ENCODE data around the gene MARCHF10. TPM values are rescaled to one million over a fixed set of nuclear protein-coding genes. Genes with fewer than 3 reads are reported as not detected.

MARCHF10 gene
- total and polyA plus RNA-seq, 9 of the 15 experiments (the other 6 are each of a cell fraction or from before 2014, with no cell fraction given), result not detected

GRCh38 chr17:62658136-62658920 lies 149.8 kb downstream of the MARCHF10 start:
- no TSS peak for BruUV-seq (replicated peaks)
- no peak overlapping the region for H3K27ac ChIP-seq (ENCODE audit: extremely low read depth, low read depth, low read length)
- intact Hi-C loops (cut with micrococcal nuclease), result no loop called here

More at GRCh38 chr17:62658136-62658920, 149.8 kb downstream of the MARCHF10 start:
- TF ChIP-seq CEBPZ (IDR thresholded peaks at IDR 0.05; ENCODE audit: borderline replicate concordance, low read depth, low read length) (no peak), BHLHE40 (IDR thresholded peaks at IDR 0.05; ENCODE audit: low read length) (0 out of 2 replicates have a peak, but pooled peaks have one; percentile 29)
- no peak for FAIRE-seq
- POLR2A ChIA-PET, result no interaction called here
- Histone ChIP-seq H3K9ac (ENCODE audit: insufficient read depth in 1 of 2, low read depth in 2 of 2, low read length in 2 of 2) (no peak overlapping the region), H3K9me3 (replicated peaks; ENCODE audit: control insufficient read depth, insufficient read depth, low read depth, low read length) (no peaks in the 10 kb centered on the region), H3K4me3 (no peak overlapping the region), H3K4me2 (ENCODE audit: insufficient read depth, low read length) (no peak overlapping the region), H3K79me2 (ENCODE audit: control insufficient read depth, insufficient read depth, low read length) (no peaks in the 10 kb centered on the region), H3K36me3 (ENCODE audit: control insufficient read depth, insufficient read depth, low read length) (no peaks in the 10 kb centered on the region), H3K27me3 (ENCODE audit: control insufficient read depth in 2 of 2, insufficient read depth in 2 of 2, low read length in 2 of 2) (peaks cover 0 to 10% of the 10 kb centered on the region in 2 experiments; a peak in 2 of 5 replicates), H2AFZ (ENCODE audit: low read depth, low read length) (no peak overlapping the region), H4K20me1 (replicated peaks; ENCODE audit: control insufficient read depth, insufficient read depth, low read length) (0 out of 2 replicates have a peak, but pooled peaks cover 4% of the 10 kb centered on the region), H3K4me1 (replicated peaks in 1 of 2; ENCODE audit: control insufficient read depth in 2 of 2, insufficient read depth in 2 of 2, low read length in 2 of 2) (peaks cover 7 to 12% of the 10 kb centered on the region in 2 experiments; a peak in 4 of 5 replicates), H3K9me1 (ENCODE audit: control insufficient read depth, insufficient read depth, low read length) (no peaks in the 10 kb centered on the region)
- no peak for DNase-seq (ENCODE audit: extremely low read depth in 1 of 4, low spot score in 3 of 4)
- CTCF ChIA-PET (ENCODE audit: low intra/inter-chr PET ratio), result no interaction called here
- WGBS (ENCODE audit: insufficient coverage, low coverage, missing lambda C conversion rate), result 9% methylated on average over 14 of the region's 15 CpGs
- ATAC-seq, result no peak
- in situ Hi-C loops (cut with MboI), result no loop called here

Data from K562 (cell line).